SW 1271 (cell line): ENCODE measurements around the gene CCL18.
"Not testable (repeated sequence)": the region's sequence is repeated elsewhere in the genome, so short reads cannot be mapped to it uniquely, and the experiment has no call there.

Source experiments
- DNase-seq, 2 experiments: peaks; one replicate each; lab custom pipeline; 2025; lab: John Stamatoyannopoulos, UW

CCL18 gene

GRCh38 chr17:36063786-36064541 is at the start of gene CCL18:
CCL18 (plus strand) TSS chr17:36064272; CDS start chr17:36064343, 71 bp downstream.
- DNase-seq, result no peak

GRCh38 chr17:36014946-36015345 is 49.1 kb upstream of the CCL18 start:
- no peak for DNase-seq

GRCh38 chr17:36015895-36016294 is 48.2 kb upstream of the CCL18 start:
- DNase-seq, result not testable (repeated sequence)

GRCh38 chr17:36016555-36016954 is 47.5 kb upstream of the CCL18 start:
- no peak for DNase-seq

- DNase-seq, result no peak
These were observed 46.3 kb upstream of the CCL18 start, which contains the start of gene CCL23 for GRCh38 chr17:36017799-36018198. CCL23 (minus strand) TSS chr17:36017972; CDS start chr17:36017897, 75 bp downstream.

DNA sequence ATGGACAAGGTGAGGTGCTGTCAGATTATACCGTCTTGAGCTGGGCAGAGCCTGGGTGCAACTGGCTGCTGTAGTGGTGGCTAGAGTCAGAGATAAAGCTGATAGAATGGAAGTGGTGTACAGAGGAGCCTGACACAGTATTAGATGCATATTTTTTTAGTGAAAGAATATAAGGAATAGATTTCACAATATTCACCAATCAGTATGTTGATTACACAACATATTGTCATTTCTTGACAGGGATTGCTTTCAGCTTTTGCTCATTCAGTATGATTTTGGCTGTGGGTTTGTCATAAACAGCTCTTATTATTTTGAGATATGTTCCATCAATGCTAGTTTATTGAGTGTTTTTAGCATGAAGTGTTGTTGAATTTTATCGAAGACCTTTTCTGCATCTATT is 44.6 kb upstream of the CCL18 start:
- no peak for DNase-seq

GRCh38 chr17:36024106-36024869 is 39.8 kb upstream of the CCL18 start:
- no peak for DNase-seq

- no peak for DNase-seq
These were observed 36.3 kb upstream of the CCL18 start for GRCh38 chr17:36027761-36028160.

DNA sequence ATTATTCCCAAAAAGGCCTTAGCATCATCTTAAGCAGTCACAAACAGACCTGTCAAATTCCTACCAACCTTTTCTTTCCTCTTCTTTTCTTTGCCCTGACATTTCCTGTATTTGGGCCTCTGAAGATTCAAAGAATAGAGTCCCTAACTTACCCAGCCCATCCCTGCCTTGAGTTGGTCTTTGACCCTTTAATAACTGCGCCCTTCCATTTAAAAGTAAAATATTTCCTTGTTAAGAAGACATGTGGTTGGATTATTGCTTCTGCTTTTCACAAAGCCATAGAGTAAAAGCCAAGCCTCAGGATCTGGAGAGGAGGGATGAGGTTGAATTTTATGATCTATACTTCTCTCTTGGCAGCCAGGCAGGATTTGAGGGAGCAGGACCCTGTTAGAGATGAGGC is 33.1 kb upstream of the CCL18 start:
- no peak for DNase-seq

- no peak for DNase-seq
These were observed 29.9 kb upstream of the CCL18 start for GRCh38 chr17:36034127-36034526.

- no peak for DNase-seq
These were observed 27.8 kb upstream of the CCL18 start for GRCh38 chr17:36036235-36036634.

DNA sequence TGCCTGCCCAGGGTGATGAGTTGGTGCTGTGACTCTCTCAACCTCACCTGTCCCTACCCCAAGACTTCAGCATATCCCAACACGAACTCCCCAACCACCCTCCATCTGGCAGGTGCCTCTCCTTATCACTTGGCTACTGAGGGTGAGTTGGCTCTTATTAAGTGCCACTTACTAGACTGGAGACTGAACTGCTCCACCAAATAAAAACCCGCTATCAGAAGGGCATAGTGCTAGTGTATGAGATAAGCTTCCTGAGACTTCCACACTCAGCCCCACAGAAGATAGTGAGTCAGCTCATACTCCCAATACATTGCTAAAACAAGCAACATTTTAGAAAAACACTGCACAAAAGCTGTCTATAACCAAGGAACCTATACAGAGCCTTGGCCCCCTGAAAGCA is 16.0 kb upstream of the CCL18 start:
- no peak for DNase-seq

- DNase-seq, result no peak
These were observed 14.4 kb upstream of the CCL18 start for GRCh38 chr17:36049643-36050042.

GRCh38 chr17:36055171-36055570 is 8.9 kb upstream of the CCL18 start:
- no peak for DNase-seq

- DNase-seq, result no peak
These were observed 8.1 kb upstream of the CCL18 start for GRCh38 chr17:36055921-36056520.

GRCh38 chr17:36057911-36058310 is 6.2 kb upstream of the CCL18 start:
- no peak for DNase-seq

GRCh38 chr17:36059406-36059805 is 4.7 kb upstream of the CCL18 start:
- no peak for DNase-seq

DNA sequence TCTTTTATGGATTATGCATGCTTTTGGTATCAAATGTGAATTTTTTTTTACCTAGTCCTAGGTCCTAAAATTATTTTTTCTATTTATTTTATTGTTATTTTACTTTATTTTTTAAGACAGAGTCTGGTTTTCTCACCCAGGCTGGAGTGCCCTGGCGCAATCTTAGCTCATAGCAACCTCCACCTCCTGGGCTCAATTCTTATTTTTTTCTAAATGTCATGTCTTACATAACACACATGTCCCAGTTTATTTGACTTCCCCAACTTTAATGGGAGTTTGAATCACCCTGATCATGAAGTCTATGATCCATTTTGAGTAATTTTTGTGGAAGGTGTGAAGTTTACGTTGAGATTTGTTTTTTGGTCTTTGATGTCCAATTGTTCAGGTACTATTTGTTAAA is 3.3 kb upstream of the CCL18 start:
- DNase-seq, result no peak

DNA sequence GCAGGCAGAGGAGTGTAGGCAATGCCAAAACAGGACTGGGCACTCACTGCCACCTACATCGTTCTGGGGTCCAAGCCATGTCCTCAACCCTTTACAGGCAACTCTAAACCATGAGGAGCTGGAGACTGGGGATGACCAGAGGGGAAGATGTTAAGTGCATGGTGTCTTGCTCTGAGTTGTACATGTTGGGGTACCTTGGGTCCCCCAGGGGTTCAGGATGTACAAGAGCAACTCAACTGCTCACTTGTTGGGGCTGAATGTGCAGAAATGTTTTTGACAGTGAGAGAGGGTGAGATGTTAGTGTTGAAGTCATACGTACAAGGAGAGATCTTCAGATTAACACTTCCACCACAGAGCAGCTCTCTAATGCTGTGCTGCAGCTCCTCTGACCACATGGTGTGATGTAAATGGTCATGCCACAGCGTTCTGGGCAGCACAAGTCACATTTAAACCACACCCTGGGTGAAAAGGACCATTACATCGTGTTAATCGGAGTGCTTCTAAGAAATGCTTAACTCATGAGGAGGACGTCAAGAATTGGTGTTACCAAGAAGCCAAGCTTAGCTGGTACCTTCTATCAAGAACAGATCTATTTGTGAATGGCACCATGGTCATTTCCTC is 2.4 kb downstream of the CCL18 start:
- no peak for DNase-seq

DNA sequence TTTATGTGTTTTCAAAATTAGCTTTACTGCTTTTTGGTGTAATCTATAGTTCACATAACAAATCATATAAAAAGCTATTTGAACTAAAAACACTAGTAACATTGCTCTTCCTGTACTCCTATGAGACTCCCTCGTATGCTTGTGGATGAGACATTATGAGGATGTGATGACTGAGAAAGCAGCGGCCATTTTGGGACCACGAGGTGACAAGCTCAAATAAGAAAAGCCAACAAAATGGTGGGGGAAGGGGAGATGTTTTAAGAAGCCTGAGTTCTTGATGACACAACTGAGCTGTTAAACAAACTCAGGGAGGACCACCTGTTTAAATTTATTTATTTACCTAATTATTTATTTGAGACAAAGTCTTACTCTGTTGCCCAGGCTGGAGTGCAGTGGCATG is 4.5 kb downstream of the CCL18 start:
- no peak for DNase-seq

- DNase-seq, result no peak
These were observed 5.1 kb downstream of the CCL18 start for GRCh38 chr17:36069136-36069535.

DNA sequence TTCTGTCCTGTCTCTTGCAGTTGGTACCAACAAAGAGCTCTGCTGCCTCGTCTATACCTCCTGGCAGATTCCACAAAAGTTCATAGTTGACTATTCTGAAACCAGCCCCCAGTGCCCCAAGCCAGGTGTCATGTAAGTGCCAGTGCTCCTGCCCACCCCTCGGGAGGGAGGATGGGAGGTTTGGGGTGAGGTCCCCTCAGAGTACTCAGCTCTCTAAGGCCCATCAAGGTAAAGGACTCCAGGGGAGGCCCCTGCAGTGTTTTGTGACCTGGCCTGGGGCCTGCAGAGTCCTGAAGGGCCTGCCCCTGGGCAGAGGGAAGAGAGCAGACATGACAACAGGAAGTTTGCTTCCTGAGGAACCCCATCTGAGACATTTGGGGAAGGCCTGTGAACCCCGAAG is 6.4 kb downstream of the CCL18 start:
- DNase-seq, result no peak

- DNase-seq, result no peak
These were observed 7.7 kb downstream of the CCL18 start for GRCh38 chr17:36071751-36072150.
